ENCODE data around the gene SAA4.

GRCh38 chr11:18261721-18262120 lies 25.1 kb upstream of the SAA4 start:
- TF ChIP-seq, protein P1, sequence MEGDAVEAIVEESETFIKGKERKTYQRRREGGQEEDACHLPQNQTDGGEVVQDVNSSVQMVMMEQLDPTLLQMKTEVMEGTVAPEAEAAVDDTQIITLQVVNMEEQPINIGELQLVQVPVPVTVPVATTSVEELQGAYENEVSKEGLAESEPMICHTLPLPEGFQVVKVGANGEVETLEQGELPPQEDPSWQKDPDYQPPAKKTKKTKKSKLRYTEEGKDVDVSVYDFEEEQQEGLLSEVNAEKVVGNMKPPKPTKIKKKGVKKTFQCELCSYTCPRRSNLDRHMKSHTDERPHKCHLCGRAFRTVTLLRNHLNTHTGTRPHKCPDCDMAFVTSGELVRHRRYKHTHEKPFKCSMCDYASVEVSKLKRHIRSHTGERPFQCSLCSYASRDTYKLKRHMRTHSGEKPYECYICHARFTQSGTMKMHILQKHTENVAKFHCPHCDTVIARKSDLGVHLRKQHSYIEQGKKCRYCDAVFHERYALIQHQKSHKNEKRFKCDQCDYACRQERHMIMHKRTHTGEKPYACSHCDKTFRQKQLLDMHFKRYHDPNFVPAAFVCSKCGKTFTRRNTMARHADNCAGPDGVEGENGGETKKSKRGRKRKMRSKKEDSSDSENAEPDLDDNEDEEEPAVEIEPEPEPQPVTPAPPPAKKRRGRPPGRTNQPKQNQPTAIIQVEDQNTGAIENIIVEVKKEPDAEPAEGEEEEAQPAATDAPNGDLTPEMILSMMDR (optimal IDR thresholded peaks at IDR 0.05 in 1 of 3, IDR thresholded peaks at IDR 0.05 in 1 of 3, conservative IDR thresholded peaks at IDR 0.05 in 1 of 3; ENCODE audit: extremely low read depth in 1 of 3, insufficient read depth in 2 of 3, low read length in 3 of 3), result no peak
- no peak for TF ChIP-seq EZH2 (IDR thresholded peaks at IDR 0.05; ENCODE audit: low read length)
